GM23248 (cell line): ENCODE results near the gene ADK. TPM values are rescaled to one million over a fixed set of nuclear protein-coding genes. Genes with fewer than 3 reads are reported as not detected.

Experiments
- DNase-seq: peaks from one replicate; pipeline ENCODE4 v3.0.0-alpha.2; 2015
- H2AFZ ChIP-seq: fragments of 200-600 bp; sonication (generic); 2 replicates; pipeline ENCODE4 v1.6.1; 2016; ENCODE audit warnings: antibody characterized with exemption
- H3F3A ChIP-seq: fragments of 200-600 bp; sonication (generic); 2 replicates; pipeline ENCODE4 v1.6.1; 2016; ENCODE audit warnings: mild to moderate bottlenecking, antibody characterized with exemption, mixed run types; ENCODE audit not compliant: insufficient read depth
- H3K27ac ChIP-seq: fragments of 200-600 bp; sonication (generic); 2 replicates; pipeline ENCODE4 v1.5.1; 2016; ENCODE audit warnings: mild to moderate bottlenecking
- H3K27me3 ChIP-seq: fragments of 200-600 bp; sonication (generic); replicated peaks from 2 replicates; pipeline ENCODE4 v1.6.1; 2016; ENCODE audit warnings: mild to moderate bottlenecking; ENCODE audit not compliant: insufficient read depth
- H3K36me3 ChIP-seq: fragments of 200-600 bp; sonication (generic); 2 replicates; pipeline ENCODE4 v1.6.1; 2016; ENCODE audit warnings: low read depth, mild to moderate bottlenecking
- H3K4me1 ChIP-seq: fragments of 200-600 bp; sonication (generic); 2 replicates; pipeline ENCODE4 v1.6.1; 2016; ENCODE audit warnings: mild to moderate bottlenecking; ENCODE audit not compliant: insufficient read depth
- H3K4me2 ChIP-seq: fragments of 200-600 bp; sonication (generic); one replicate; pipeline ENCODE4 v1.6.1; 2016; ENCODE audit warnings: mild to moderate bottlenecking; ENCODE audit not compliant: unreplicated experiment
- H3K4me3 ChIP-seq: fragments of 200-600 bp; sonication (generic); 2 replicates; pipeline ENCODE4 v1.5.1; 2016; ENCODE audit warnings: mild to moderate bottlenecking
- H3K79me2 ChIP-seq: fragments of 200-600 bp; sonication (generic); 2 replicates; pipeline ENCODE4 v1.6.1; 2016; ENCODE audit warnings: mild to moderate bottlenecking; ENCODE audit not compliant: insufficient read depth
- H3K9ac ChIP-seq: fragments of 200-600 bp; sonication (generic); 2 replicates; pipeline ENCODE4 v1.6.1; 2016; ENCODE audit warnings: mild to moderate bottlenecking
- H3K9me2 ChIP-seq: fragments of 200-600 bp; sonication (generic); 2 replicates; pipeline ENCODE4 v1.6.1; 2016; ENCODE audit warnings: mixed run types, mild to moderate bottlenecking, moderate library complexity; ENCODE audit not compliant: insufficient read depth
- H3K9me3 ChIP-seq: fragments of 200-600 bp; sonication (generic); one replicate; pipeline ENCODE4 v1.6.1; 2017; ENCODE audit warnings: low read depth
- H4K20me1 ChIP-seq: fragments of 200-600 bp; sonication (generic); 2 replicates; pipeline ENCODE4 v1.6.0; 2016; ENCODE audit not compliant: insufficient read depth
- EZH2 ChIP-seq: fragments of 200-600 bp; sonication (generic); IDR thresholded peaks from 2 replicates; pipeline ENCODE4 v1.6.1; 2018; ENCODE audit warnings: antibody characterized with exemption, mild to moderate bottlenecking; ENCODE audit not compliant: insufficient read depth, poor library complexity, severe bottlenecking
- EZH2phosphoT487 ChIP-seq: fragments of 200-600 bp; sonication (generic); IDR thresholded peaks from 2 replicates; pipeline ENCODE4 v1.6.1; 2018; ENCODE audit warnings: antibody characterized with exemption, moderate library complexity, mild to moderate bottlenecking, low read depth; ENCODE audit not compliant: insufficient read depth
- WGBS, 2 experiments: methylation state at CpG; one replicate each; pipeline ENCODE4 v1.1.6; 2015 to 2017; ENCODE audit warnings: low lambda C conversion rate in 2 of 2, low coverage in 1 of 2; ENCODE audit errors: missing lambda C conversion rate in 2 of 2; 5-methylcytosine and 5-hydroxymethylcytosine counted together
- in situ Hi-C: fragments of 300-500 bp; cut with MboI; formaldehyde crosslinking; loops from 2 replicates; pipeline ENCODE4 v1.15.0; 2020
- polyA plus RNA-seq: library from polyadenylated mRNA; unstranded; fragments of >200 nt; fragmentation: Nextera tagmentation; extraction: Ambion mirVana; gene quantifications from 2 replicates; pipeline ENCODE4 v1.2.1, GENCODE V29; 2016
- total RNA-seq: library from RNA; depleted of rRNA; stranded (reverse); fragments of >200 nt; shearing (Covaris generic); gene quantifications from 2 replicates; pipeline ENCODE4 v1.2.3, GENCODE V29; 2014

Gene ADK
- total and polyA plus RNA-seq, 2 experiments from 2014 or later, result 43.7 to 75.1 TPM

- TF ChIP-seq EZH2phosphoT487 (no peak), EZH2 (no peak)
- Histone ChIP-seq H3K4me3 (no peak overlapping the region), H3K9ac (no peak overlapping the region), H3K9me3 (no peaks in the 10 kb centered on the region), H3K27ac (no peak overlapping the region), H4K20me1 (no peaks in the 10 kb centered on the region), H2AFZ (no peak overlapping the region), H3K36me3 (no peaks in the 10 kb centered on the region), H3K9me2 (no peaks in the 10 kb centered on the region), H3K4me2 (no peak overlapping the region), H3F3A (0 out of 2 replicates have a peak, but pooled peaks cover 4% of the 10 kb centered on the region), H3K4me1 (peaks cover 10% of the 10 kb centered on the region; the same call in 1 of the 2 replicates), H3K79me2 (no peaks in the 10 kb centered on the region), H3K27me3 (no peaks in the 10 kb centered on the region)
- in situ Hi-C loops, result no loop called here
- WGBS, 2 experiments, result 85 to 86% methylated on average over 6 of the region's 6 CpGs
- no peak for DNase-seq
Observed at GRCh38 chr10:74750848-74751274, 599.8 kb downstream of the ADK start.

GRCh38 chr10:74752371-74753040, 601.5 kb downstream of the ADK start:
- Histone ChIP-seq H3K9me3 (no peaks in the 10 kb centered on the region), H3K4me1 (peaks cover 10% of the 10 kb centered on the region; the same call in 1 of the 2 replicates), H3K79me2 (no peaks in the 10 kb centered on the region), H3K4me3 (no peak overlapping the region), H3K27ac (no peak overlapping the region), H3K4me2 (no peak overlapping the region), H3K9me2 (no peaks in the 10 kb centered on the region), H2AFZ (no peak overlapping the region), H4K20me1 (no peaks in the 10 kb centered on the region), H3K27me3 (no peaks in the 10 kb centered on the region), H3K36me3 (no peaks in the 10 kb centered on the region), H3F3A (0 out of 2 replicates have a peak, but pooled peaks cover 4% of the 10 kb centered on the region), H3K9ac (no peak overlapping the region)
- TF ChIP-seq EZH2phosphoT487, result no peak
- no peak for TF ChIP-seq EZH2
- in situ Hi-C loops, result no loop called here
- WGBS, 2 experiments, result 96% methylated on average over 6 of the region's 6 CpGs
- DNase-seq, result no peak

GRCh38 chr10:74753442-74754211, 602.6 kb downstream of the ADK start:
- peak overlapping the region; percentile 38 for H2AFZ ChIP-seq
- H3K79me2 ChIP-seq, result no peaks in the 10 kb centered on the region
- DNase-seq, result peak; percentile 75

GRCh38 chr10:74754381-74754821, 603.4 kb downstream of the ADK start:
- Histone ChIP-seq H3K4me3 (no peak overlapping the region), H3K27ac (no peak overlapping the region), H3K9me2 (no peaks in the 10 kb centered on the region), H3K9ac (no peak overlapping the region), H4K20me1 (no peaks in the 10 kb centered on the region), H3K36me3 (no peaks in the 10 kb centered on the region), H3F3A (0 out of 2 replicates have a peak, but pooled peaks cover 4% of the 10 kb centered on the region), H3K9me3 (no peaks in the 10 kb centered on the region), H3K79me2 (no peaks in the 10 kb centered on the region), H3K27me3 (no peaks in the 10 kb centered on the region), H3K4me1 (peaks cover 10% of the 10 kb centered on the region; the same call in 1 of the 2 replicates), H2AFZ (no peak overlapping the region), H3K4me2 (no peak overlapping the region)
- no peak for DNase-seq
- WGBS, 2 experiments, result 90 to 91% methylated on average over 8 of the region's 8 CpGs
- no peak for TF ChIP-seq EZH2phosphoT487
- TF ChIP-seq EZH2, result no peak
- in situ Hi-C loops, result no loop called here

More at GRCh38 chr10:74753442-74754211, 602.6 kb downstream of the ADK start:
- H3K9me3 ChIP-seq, result no peaks in the 10 kb centered on the region
- no peak overlapping the region for H3K4me3 ChIP-seq
- 8 to 15% methylated on average over 17 of the region's 17 CpGs for WGBS, 2 experiments
- H3K4me1 ChIP-seq, result peaks cover 10% of the 10 kb centered on the region; the same call in 1 of the 2 replicates
- 0 out of 2 replicates have a peak, but pooled peaks cover 4% of the 10 kb centered on the region for H3F3A ChIP-seq
- no peaks in the 10 kb centered on the region for H3K27me3 ChIP-seq
- H3K36me3 ChIP-seq, result no peaks in the 10 kb centered on the region
- TF ChIP-seq EZH2phosphoT487, result no peak
- no peak for TF ChIP-seq EZH2
- peak overlapping the region; percentile 54 for H3K4me2 ChIP-seq
- H3K9me2 ChIP-seq, result no peaks in the 10 kb centered on the region
- no peaks in the 10 kb centered on the region for H4K20me1 ChIP-seq
- H3K9ac ChIP-seq, result no peak overlapping the region
- no peak overlapping the region for H3K27ac ChIP-seq
- in situ Hi-C loops, result no loop called here
